BE2C (cell line): ENCODE measurements around the gene PRXL2A.

Source experiments
- DNase-seq: peaks from one replicate; pipeline ENCODE4 v3.0.0-alpha.2; 2020
- H3K27me3 ChIP-seq: fragments of 250-450 bp; sonication (Bioruptor Pico); 2 replicates; pipeline ENCODE4 v1.5.1; 2020; ENCODE audit warnings: mild to moderate bottlenecking
- H3K36me3 ChIP-seq: fragments of 250-450 bp; sonication (Bioruptor Pico); 2 replicates; pipeline ENCODE4 v1.5.1; 2020; ENCODE audit warnings: mild to moderate bottlenecking
- H3K4me1 ChIP-seq: fragments of 250-450 bp; sonication (Bioruptor Pico); 2 replicates; pipeline ENCODE4 v1.5.1; 2020
- H3K4me3 ChIP-seq: 2 replicates; pipeline ENCODE4 v1.5.1; 2011; ENCODE audit warnings: low read depth, low read length
- H3K9me3 ChIP-seq: fragments of 250-450 bp; sonication (Bioruptor Pico); 2 replicates; pipeline ENCODE4 v1.5.1; 2020
- CTCF ChIP-seq: IDR thresholded peaks from 2 replicates; pipeline ENCODE4 v1.5.1; 2012; ENCODE audit warnings: mild to moderate bottlenecking, low read depth, low read length

PRXL2A gene

GRCh38 chr10:80394358-80394916 is 13.9 kb upstream of the PRXL2A start:
- no peak for TF ChIP-seq CTCF
- no peak for DNase-seq
- H3K9me3 ChIP-seq, result no peaks in the 10 kb centered on the region

GRCh38 chr10:80397014-80397413 is 11.3 kb upstream of the PRXL2A start:
- Histone ChIP-seq H3K9me3 (no peaks in the 10 kb centered on the region), H3K36me3 (no peaks in the 10 kb centered on the region), H3K4me1 (no peaks in the 10 kb centered on the region), H3K4me3 (no peak overlapping the region), H3K27me3 (no peaks in the 10 kb centered on the region)
- no peak for DNase-seq
- TF ChIP-seq CTCF, result no peak

More at GRCh38 chr10:80394358-80394916, 13.9 kb upstream of the PRXL2A start:
- Histone ChIP-seq H3K36me3 (no peaks in the 10 kb centered on the region), H3K4me1 (no peaks in the 10 kb centered on the region), H3K27me3 (no peaks in the 10 kb centered on the region), H3K4me3 (no peak overlapping the region)

GRCh38 chr10:80400136-80400804 is 8.1 kb upstream of the PRXL2A start:
- H3K36me3 ChIP-seq, result no peaks in the 10 kb centered on the region
- no peaks in the 10 kb centered on the region for H3K9me3 ChIP-seq
- H3K4me1 ChIP-seq, result no peaks in the 10 kb centered on the region
- no peak overlapping the region for H3K4me3 ChIP-seq
- H3K27me3 ChIP-seq, result no peaks in the 10 kb centered on the region
- no peak for DNase-seq
- TF ChIP-seq CTCF, result no peak

- no peak for TF ChIP-seq CTCF
- H3K9me3 ChIP-seq, result no peaks in the 10 kb centered on the region
- no peaks in the 10 kb centered on the region for H3K27me3 ChIP-seq
- H3K4me1 ChIP-seq, result peaks cover 2% of the 10 kb centered on the region
- no peaks in the 10 kb centered on the region for H3K36me3 ChIP-seq
- no peak overlapping the region for H3K4me3 ChIP-seq
- DNase-seq, result no peak
Measured at GRCh38 chr10:80405035-80405434, 3.3 kb upstream of the PRXL2A start.

GRCh38 chr10:80405626-80406025 is 2.7 kb upstream of the PRXL2A start:
- no peak for TF ChIP-seq CTCF
- Histone ChIP-seq H3K4me3 (no peak overlapping the region), H3K36me3 (no peaks in the 10 kb centered on the region), H3K4me1 (peaks cover 8% of the 10 kb centered on the region), H3K27me3 (no peaks in the 10 kb centered on the region), H3K9me3 (no peaks in the 10 kb centered on the region)
- no peak for DNase-seq

GRCh38 chr10:80406204-80406603 is 2.1 kb upstream of the PRXL2A start:
- TF ChIP-seq CTCF, result no peak
- no peak for DNase-seq
- Histone ChIP-seq H3K36me3 (no peaks in the 10 kb centered on the region), H3K4me1 (peaks cover 14% of the 10 kb centered on the region), H3K27me3 (no peaks in the 10 kb centered on the region), H3K9me3 (no peaks in the 10 kb centered on the region), H3K4me3 (no peak overlapping the region)
